IMR-90 (cell line): ENCODE data around the gene PEX14. TPM values are rescaled to one million over a fixed set of nuclear protein-coding genes. Genes with fewer than 3 reads are reported as not detected.

Experiments
- ATAC-seq: fragments of 200-7000 bp; cut with Tn5 transposase; 2 replicates; pipeline ENCODE4 v1.9.1; 2020; ENCODE audit warnings: low read depth, mild to moderate bottlenecking, moderate library complexity
- BruUV-seq: library from RNA; stranded (reverse); fragments of 400-500 nt; replicated peaks from 2 replicates; lab custom pipeline; 2021; lab: Mats Ljungman, UMichigan
- CTCF ChIA-PET: fragments of 300-600 bp; formaldehyde crosslinking; extraction: SDS; loops from one replicate; lab custom pipeline; 2021; ENCODE audit warnings: antibody characterized with exemption; lab: Yijun Ruan, JAX
- POLR2A ChIA-PET: fragments of 300-600 bp; sonication (Branson Sonifier 250); formaldehyde crosslinking; loops from one replicate; lab custom pipeline; 2022; ENCODE audit warnings: antibody characterized with exemption; ENCODE audit not compliant: unreplicated experiment; lab: Charles Lee
- DNase-seq: peaks from one replicate; pipeline ENCODE4 v3.0.0; 2013
- H2AFZ ChIP-seq: replicated peaks from 2 replicates; pipeline ENCODE3; 2013; ENCODE audit warnings: low read length, mild to moderate bottlenecking; ENCODE audit not compliant: poor library complexity
- H2AK5ac ChIP-seq: 2 replicates; pipeline ENCODE4 v1.6.1; 2013; ENCODE audit warnings: low read depth, low read length, inconsistent platforms
- H2AK9ac ChIP-seq: replicated peaks from 2 replicates; pipeline ENCODE3; 2013; ENCODE audit warnings: mild to moderate bottlenecking, low read depth, low read length, moderate library complexity; ENCODE audit not compliant: poor library complexity
- H2BK120ac ChIP-seq: 2 replicates; pipeline ENCODE4 v1.6.1; 2013; ENCODE audit warnings: low read depth, low read length, inconsistent platforms
- H2BK15ac ChIP-seq: 3 replicates; pipeline ENCODE4 v1.6.1; 2013; ENCODE audit warnings: low read depth, low read length, inconsistent platforms
- H2BK20ac ChIP-seq: 2 replicates; pipeline ENCODE4 v1.6.1; 2013; ENCODE audit warnings: low read depth, mild to moderate bottlenecking, inconsistent platforms, low read length, moderate library complexity
- H2BK5ac ChIP-seq: 2 replicates; pipeline ENCODE4 v1.6.1; 2013; ENCODE audit warnings: mild to moderate bottlenecking, low read depth, low read length, inconsistent platforms; ENCODE audit not compliant: poor library complexity, severe bottlenecking
- H3K14ac ChIP-seq: replicated peaks from 2 replicates; pipeline ENCODE4 v1.6.1; 2013; ENCODE audit warnings: low read depth, low read length, inconsistent platforms
- H3K18ac ChIP-seq: 2 replicates; pipeline ENCODE4 v1.6.1; 2013; ENCODE audit warnings: low read depth, low read length, control low read depth
- H3K23ac ChIP-seq: 2 replicates; pipeline ENCODE4 v1.6.1; 2013; ENCODE audit warnings: low read depth, low read length, inconsistent platforms
- H3K27ac ChIP-seq: 2 replicates; pipeline ENCODE4 v1.5.1; 2013; ENCODE audit warnings: mild to moderate bottlenecking, control low read depth, low read length; ENCODE audit not compliant: insufficient read depth
- H3K27me3 ChIP-seq: 2 replicates; pipeline ENCODE4 v1.6.1; 2013; ENCODE audit warnings: low read length; ENCODE audit not compliant: control insufficient read depth, insufficient read depth
- H3K36me3 ChIP-seq: 2 replicates; pipeline ENCODE4 v1.6.1; 2013; ENCODE audit warnings: low read length, mixed read lengths; ENCODE audit not compliant: control insufficient read depth, insufficient read depth
- H3K4ac ChIP-seq: 2 replicates; pipeline ENCODE4 v1.6.1; 2013; ENCODE audit warnings: low read depth, low read length, inconsistent platforms
- H3K4me1 ChIP-seq: 2 replicates; pipeline ENCODE4 v1.6.1; 2013; ENCODE audit warnings: low read length, mixed read lengths; ENCODE audit not compliant: control insufficient read depth, insufficient read depth
- H3K4me2 ChIP-seq: 2 replicates; pipeline ENCODE4 v1.6.1; 2013; ENCODE audit warnings: low read depth, mild to moderate bottlenecking, control low read depth, low read length, moderate library complexity
- H3K4me3 ChIP-seq: 2 replicates; pipeline ENCODE4 v1.5.1; 2013; ENCODE audit warnings: low read depth, mild to moderate bottlenecking, control low read depth, low read length, moderate library complexity; ENCODE audit not compliant: insufficient read depth
- H3K56ac ChIP-seq: 2 replicates; pipeline ENCODE4 v1.6.1; 2013; ENCODE audit warnings: low read length, inconsistent platforms; ENCODE audit not compliant: insufficient read depth; ENCODE audit errors: extremely low read depth
- H3K79me1 ChIP-seq, 2 experiments: 2 replicates each; pipeline ENCODE4 v1.6.1; 2013; ENCODE audit warnings: low read length in 2 of 2, inconsistent platforms in 1 of 2, low read depth in 1 of 2
- H3K9ac ChIP-seq: 2 replicates; pipeline ENCODE4 v1.6.1; 2013; ENCODE audit warnings: low read depth, low read length, control low read depth
- H3K9me1 ChIP-seq: 2 replicates; pipeline ENCODE4 v1.6.1; 2013; ENCODE audit warnings: low read length, inconsistent platforms; ENCODE audit not compliant: insufficient read depth
- H3K9me3 ChIP-seq: 2 replicates; pipeline ENCODE4 v1.6.1; 2013; ENCODE audit warnings: low read length; ENCODE audit not compliant: control insufficient read depth, insufficient read depth
- H4K20me1 ChIP-seq: 2 replicates; pipeline ENCODE4 v1.6.1; 2013; ENCODE audit warnings: low read length, inconsistent platforms; ENCODE audit not compliant: insufficient read depth
- H4K5ac ChIP-seq: 2 replicates; pipeline ENCODE4 v1.6.1; 2013; ENCODE audit warnings: mild to moderate bottlenecking, low read depth, low read length, control low read depth
- H4K8ac ChIP-seq, 2 experiments: 2 replicates each; pipeline ENCODE4 v1.6.1; 2013; ENCODE audit warnings: low read depth in 2 of 2, low read length in 2 of 2, control low read depth in 1 of 2, inconsistent platforms in 1 of 2
- H4K91ac ChIP-seq: 2 replicates; pipeline ENCODE4 v1.6.1; 2013; ENCODE audit warnings: low read depth, low read length, inconsistent platforms; ENCODE audit not compliant: insufficient read depth
- BHLHE40 ChIP-seq: fragments of 150-350 bp; IDR thresholded peaks from 2 replicates; pipeline ENCODE4 v1.6.1; 2016; ENCODE audit warnings: mild to moderate bottlenecking, low read depth, low read length
- CEBPB ChIP-seq: IDR thresholded peaks from 2 replicates; pipeline ENCODE4 v1.6.1; 2012; ENCODE audit warnings: low read depth, low read length, improper control_type of control experiment
- RAD21 ChIP-seq: IDR thresholded peaks from 2 replicates; pipeline ENCODE4 v1.6.1; 2012; ENCODE audit warnings: low read length, improper control_type of control experiment
- WGBS, 2 experiments: methylation state at CpG; one replicate each; pipeline versions ENCODE4 v1.1.5 to v1.1.7; 2013; ENCODE audit warnings: missing lambda C conversion rate in 2 of 2; ENCODE audit not compliant: insufficient read length in 1 of 2; ENCODE audit errors: extremely low coverage in 2 of 2; 5-methylcytosine and 5-hydroxymethylcytosine counted together
- dilution Hi-C: fragments of 300-500 bp; cut with HindIII; formaldehyde crosslinking; loops from one replicate; pipeline ENCODE4 v1.14.3; 2018; ENCODE audit warnings: low sequenced_read_pairs; ENCODE audit not compliant: unreplicated experiment
- in situ Hi-C: fragments of 300-500 bp; cut with MboI; formaldehyde crosslinking; loops from 3 replicates; pipeline ENCODE4 v1.14.3; 2019; ENCODE audit warnings: low sequenced_read_pairs, inconsistent platforms, mixed read lengths
- intact Hi-C: fragments of 100-400 bp; cut with micrococcal nuclease; formaldehyde crosslinking; loops from 2 replicates; pipeline ENCODE4 v1.10.0; 2022
- polyA plus RNA-seq, 3 experiments: library from polyadenylated mRNA; depleted of rRNA; stranded (reverse); fragments of >200 nt; gene quantifications; 2 replicates each; pipeline ENCODE4 v1.2.3, GENCODE V29; 2012; ENCODE audit warnings: low replicate concordance in 1 of 3
- total RNA-seq: library from RNA; depleted of rRNA; stranded (reverse); fragments of >200 nt; gene quantifications from 2 replicates; pipeline ENCODE4 v1.2.3, GENCODE V29; 2012

The PEX14 gene
- total and polyA plus RNA-seq, 2 of the 4 experiments (the other 2 are of a cell fraction): 9.5 to 22.5 TPM

GRCh38 chr1:10659646-10660540 lies 185.1 kb downstream of the PEX14 start:
- no peak overlapping the region for H3K4ac ChIP-seq
- no peak overlapping the region for H4K91ac ChIP-seq
- H3K27me3 ChIP-seq: peaks cover 3% of the 10 kb centered on the region; the same call in 1 of the 2 replicates
- no TSS peak for BruUV-seq
- no peak overlapping the region for H2BK15ac ChIP-seq
- H3K4me2 ChIP-seq: no peak overlapping the region
- H3K9me3 ChIP-seq: no peaks in the 10 kb centered on the region
- no peak overlapping the region for H2AK9ac ChIP-seq
- no peak overlapping the region for H3K4me3 ChIP-seq
- H2BK120ac ChIP-seq: no peak overlapping the region
- no peak for ATAC-seq
- peak overlapping the region; percentile 11 for H2AFZ ChIP-seq
- dilution Hi-C loops (no loop called here), intact Hi-C loops (no loop called here), in situ Hi-C loops (no loop called here)
- H2BK20ac ChIP-seq: no peak overlapping the region
- H3K56ac ChIP-seq: no peak overlapping the region
- no peak overlapping the region for H3K14ac ChIP-seq
- H3K36me3 ChIP-seq: no peaks in the 10 kb centered on the region
- H3K27ac ChIP-seq: no peak overlapping the region
- H3K23ac ChIP-seq: no peak overlapping the region
- no peak overlapping the region for H4K5ac ChIP-seq
- DNase-seq: no peak
- peaks cover 3% of the 10 kb centered on the region; the same call in 1 of the 2 replicates for H3K4me1 ChIP-seq
- WGBS, 2 experiments: 92% methylated on average over 31 of the region's 52 CpGs; no CpG with 5 or more reads in 1 of the 2 experiments
- H4K20me1 ChIP-seq: no peaks in the 10 kb centered on the region
- ChIA-PET CTCF (no interaction called here), POLR2A (no interaction called here)
- H3K9me1 ChIP-seq: no peaks in the 10 kb centered on the region
- no peak overlapping the region for H3K18ac ChIP-seq
- no peak overlapping the region for H3K9ac ChIP-seq
- H3K79me1 ChIP-seq: no peaks in the 10 kb centered on the region
- no peak overlapping the region for H2AK5ac ChIP-seq
- H4K8ac ChIP-seq: no peak overlapping the region
- TF ChIP-seq CEBPB (no peak), RAD21 (no peak), BHLHE40 (no peak)
- H2BK5ac ChIP-seq: no peak overlapping the region
